GM12872 (cell line): ENCODE data around the gene FOXP2.

Source experiments
- TF ChIP-seq, protein P1 (sequence below): IDR thresholded peaks from 3 replicates; pipeline ENCODE4 v1.5.1; 2011; ENCODE audit warnings: low read depth, mild to moderate bottlenecking, low read length, moderate library complexity; ENCODE audit not compliant: insufficient read depth

FOXP2 gene

DNA sequence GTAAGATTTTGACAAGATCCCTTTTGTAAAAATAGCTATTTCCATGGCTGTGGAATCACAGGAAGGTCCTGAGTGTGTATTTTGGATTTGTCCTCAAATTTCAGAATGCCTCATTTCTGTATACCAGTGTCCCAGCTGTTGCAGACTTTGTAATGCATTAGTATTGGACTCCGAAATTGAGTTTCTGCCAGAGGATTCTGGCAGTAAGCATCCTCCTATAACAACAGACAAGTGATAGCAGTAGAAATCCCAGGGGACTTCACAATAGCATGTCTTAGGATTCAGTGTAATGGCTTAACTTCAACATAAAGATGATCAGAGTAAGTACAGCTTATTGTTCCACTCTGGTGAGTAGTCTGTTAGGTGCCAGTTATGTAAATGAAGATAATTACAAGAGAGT, 104.6 kb downstream of the FOXP2 start:
- TF ChIP-seq, protein P1, sequence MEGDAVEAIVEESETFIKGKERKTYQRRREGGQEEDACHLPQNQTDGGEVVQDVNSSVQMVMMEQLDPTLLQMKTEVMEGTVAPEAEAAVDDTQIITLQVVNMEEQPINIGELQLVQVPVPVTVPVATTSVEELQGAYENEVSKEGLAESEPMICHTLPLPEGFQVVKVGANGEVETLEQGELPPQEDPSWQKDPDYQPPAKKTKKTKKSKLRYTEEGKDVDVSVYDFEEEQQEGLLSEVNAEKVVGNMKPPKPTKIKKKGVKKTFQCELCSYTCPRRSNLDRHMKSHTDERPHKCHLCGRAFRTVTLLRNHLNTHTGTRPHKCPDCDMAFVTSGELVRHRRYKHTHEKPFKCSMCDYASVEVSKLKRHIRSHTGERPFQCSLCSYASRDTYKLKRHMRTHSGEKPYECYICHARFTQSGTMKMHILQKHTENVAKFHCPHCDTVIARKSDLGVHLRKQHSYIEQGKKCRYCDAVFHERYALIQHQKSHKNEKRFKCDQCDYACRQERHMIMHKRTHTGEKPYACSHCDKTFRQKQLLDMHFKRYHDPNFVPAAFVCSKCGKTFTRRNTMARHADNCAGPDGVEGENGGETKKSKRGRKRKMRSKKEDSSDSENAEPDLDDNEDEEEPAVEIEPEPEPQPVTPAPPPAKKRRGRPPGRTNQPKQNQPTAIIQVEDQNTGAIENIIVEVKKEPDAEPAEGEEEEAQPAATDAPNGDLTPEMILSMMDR: no peak

DNA sequence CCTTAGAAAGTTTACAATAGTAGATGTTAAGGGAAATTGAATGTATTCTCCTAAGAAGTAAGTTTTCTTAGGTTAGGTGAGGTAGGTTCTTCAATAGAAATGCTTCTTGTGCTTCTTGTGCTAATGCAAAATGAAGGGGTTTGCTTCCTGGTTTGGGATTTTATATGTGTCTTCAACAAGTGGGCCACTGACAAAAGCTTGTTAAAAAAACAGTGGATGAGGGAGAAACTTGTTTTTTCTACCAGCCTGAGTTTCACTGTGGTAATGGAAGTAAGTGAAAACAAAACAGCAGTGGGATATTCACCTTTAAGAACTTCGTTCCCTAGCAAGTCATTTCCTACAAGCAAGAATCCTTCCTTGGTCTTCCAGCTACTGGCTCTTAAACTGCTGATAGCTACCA, 107.5 kb downstream of the FOXP2 start:
- TF ChIP-seq, protein P1: no peak

DNA sequence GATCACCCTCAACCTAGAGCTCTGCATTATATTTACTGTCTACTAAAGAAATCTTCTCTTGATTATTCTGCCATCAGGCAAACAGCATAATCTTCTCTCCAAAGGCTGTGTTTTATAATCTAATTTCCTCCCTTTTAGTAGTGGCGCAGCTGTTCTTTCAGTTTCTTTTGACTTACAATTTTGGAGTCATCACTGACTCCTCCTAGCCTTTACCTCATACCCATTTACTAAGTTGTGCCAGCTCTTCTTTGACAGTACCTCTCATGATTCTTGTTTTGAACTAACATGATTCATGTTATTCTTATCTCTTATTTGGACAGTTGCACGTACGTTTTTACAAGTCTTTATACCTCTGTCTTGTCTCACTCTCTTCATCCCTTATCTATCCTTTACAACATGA, 113.0 kb downstream of the FOXP2 start:
- TF ChIP-seq, protein P1: no peak

DNA sequence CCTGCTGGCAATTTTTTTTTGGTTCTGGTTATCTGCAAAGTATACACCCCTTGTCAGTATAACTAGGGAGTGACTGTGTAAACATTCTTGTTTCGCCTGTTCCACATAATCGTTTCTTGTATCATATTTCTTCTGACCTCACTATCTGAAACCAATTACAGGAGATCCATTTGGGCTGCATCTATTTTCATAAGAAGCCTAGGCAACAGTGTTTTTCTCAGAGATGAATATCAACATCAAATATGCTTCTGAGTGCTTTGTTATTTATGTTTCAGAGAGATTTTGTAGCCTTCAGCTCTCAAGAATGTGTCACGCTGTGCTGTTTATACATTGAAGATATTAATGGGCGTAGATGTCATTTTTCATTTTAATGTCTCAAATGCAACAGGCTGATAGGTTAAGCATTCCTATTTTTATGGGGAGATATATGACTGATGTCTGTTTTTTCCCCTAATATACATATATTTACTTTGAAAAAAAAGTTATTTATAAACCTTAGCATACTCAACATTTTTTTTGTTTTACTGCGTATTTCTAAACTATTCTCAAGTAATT, 115.5 kb downstream of the FOXP2 start:
- TF ChIP-seq, protein P1: no peak

DNA sequence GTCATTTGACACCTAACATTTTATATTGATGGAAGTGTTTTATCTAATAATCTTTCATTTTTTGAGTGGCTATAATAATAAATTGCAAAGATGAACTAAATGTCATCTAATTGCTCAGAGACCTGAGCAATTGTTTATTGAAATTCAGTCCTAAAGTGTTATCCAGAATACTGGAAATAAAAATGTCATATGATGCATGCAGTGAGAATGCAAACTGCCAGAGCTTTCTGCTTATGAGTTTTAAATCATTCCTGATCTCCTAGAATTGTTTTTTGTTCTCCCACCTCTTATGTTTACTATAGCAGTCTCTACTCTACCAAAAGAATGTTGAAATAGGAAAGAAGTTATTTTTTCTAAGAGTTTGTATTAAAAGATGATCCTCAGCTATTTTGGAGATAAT, 116.7 kb downstream of the FOXP2 start:
- TF ChIP-seq, protein P1: no peak

DNA sequence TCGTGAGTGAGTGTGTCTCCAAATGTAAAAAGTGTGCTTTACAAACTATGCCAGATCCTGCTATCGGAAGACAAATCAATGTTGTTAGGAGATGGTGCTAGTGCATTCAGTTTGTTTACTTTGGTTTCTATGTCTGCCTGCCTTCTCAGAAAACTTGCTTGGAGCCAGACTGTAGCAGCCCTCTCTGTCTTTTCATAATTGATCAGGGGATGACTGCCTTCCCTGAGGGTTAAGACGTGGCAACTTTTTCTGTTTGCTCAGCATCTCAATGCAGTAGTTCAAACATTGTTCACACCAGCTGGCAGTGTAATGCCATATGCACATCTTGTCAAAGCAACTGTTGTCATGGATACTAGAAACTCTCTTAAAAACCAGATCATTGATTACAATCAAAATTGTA, 118.5 kb downstream of the FOXP2 start:
- TF ChIP-seq, protein P1: no peak

DNA sequence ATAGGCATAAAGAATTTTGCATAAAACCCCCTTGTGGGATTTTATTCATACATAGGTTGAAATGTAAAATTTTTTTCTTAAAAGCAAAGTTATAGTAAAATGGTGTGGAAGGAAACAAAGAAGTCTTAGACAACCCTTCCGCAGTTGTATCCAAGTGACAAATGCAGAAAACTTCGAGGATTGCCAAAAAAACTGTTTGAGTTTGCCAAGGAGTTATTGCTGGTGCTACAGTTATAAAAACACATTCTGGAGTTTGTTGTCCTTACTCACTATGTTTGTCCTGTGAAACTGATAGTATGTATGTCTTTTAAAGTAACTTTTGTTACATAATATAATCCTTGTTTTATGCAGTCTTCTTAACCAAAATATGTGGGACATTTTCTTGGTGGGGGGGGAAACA, 120.3 kb downstream of the FOXP2 start:
- TF ChIP-seq, protein P1: no peak
